Gastrocnemius medialis (tissue), 4 donors: ENCODE data around the gene PIH1D1. TPM values are rescaled to one million over a fixed set of nuclear protein-coding genes. Genes with fewer than 3 reads are reported as not detected.

ENCODE experiments used
- ATAC-seq, 2 donors: fragments of 150-250 bp; one replicate each; pipeline ENCODE4 v1.9.1; 2016
- DNase-seq, 2 donors: peaks; one replicate each; pipeline ENCODE4 v3.0.0-alpha.2; 2019
- H3K27ac ChIP-seq, 4 donors: fragments of 200-600 bp; sonication (generic); 1 replicate in 1 of 4; 2 replicates in 3 of 4; pipeline ENCODE4 v1.5.1; 2016 to 2018; ENCODE audit warnings: mild to moderate bottlenecking in 2 of 4, moderate library complexity in 1 of 4
- H3K27me3 ChIP-seq, 3 donors: fragments of 200-600 bp; sonication (generic) in 2 of 3; 1 replicate in 1 of 3; 2 replicates in 2 of 3; pipeline versions ENCODE4 v1.5.1 to v1.6.0; 2016 to 2019; ENCODE audit warnings: mild to moderate bottlenecking in 1 of 3, moderate library complexity in 1 of 3
- H3K36me3 ChIP-seq, 2 donors: fragments of 200-600 bp; sonication (generic) in 1 of 2; one replicate each; pipeline ENCODE4 v1.5.1; 2017 to 2018
- H3K4me1 ChIP-seq, 2 donors: fragments of 200-600 bp; sonication (generic) in 1 of 2; one replicate each; pipeline ENCODE4 v1.5.1; 2016 to 2017; ENCODE audit warnings: mild to moderate bottlenecking in 2 of 2
- H3K4me3 ChIP-seq, 4 donors: fragments of 200-600 bp; sonication (generic) in 3 of 4; 1 replicate in 1 of 4; 2 replicates in 3 of 4; pipeline ENCODE4 v1.5.1; 2016 to 2019; ENCODE audit warnings: mild to moderate bottlenecking in 2 of 4
- H3K9me3 ChIP-seq, 3 donors: fragments of 200-600 bp; sonication (generic) in 2 of 3; 1 replicate in 1 of 3; 2 replicates in 2 of 3; pipeline ENCODE4 v1.5.1; 2016 to 2019
- CTCF ChIP-seq, 5 experiments: fragments of 450-650 bp in 3 of 5; fragments of 200-600 bp in 2 of 5; sonication (generic) in 2 of 5; IDR thresholded peaks in 4 of 5; conservative IDR thresholded peaks in 1 of 5; 1 replicate in 4 of 5; 2 replicates in 1 of 5; pipeline ENCODE4 v1.5.1; 2016 to 2019; ENCODE audit warnings: antibody characterized with exemption in 5 of 5, mild to moderate bottlenecking in 3 of 5, moderate library complexity in 3 of 5
- POLR2A ChIP-seq, 2 donors: fragments of 450-650 bp; IDR thresholded peaks; one replicate each; pipeline ENCODE4 v1.6.1; 2017; ENCODE audit warnings: antibody characterized with exemption in 2 of 2, mild to moderate bottlenecking in 2 of 2, moderate library complexity in 2 of 2
- in situ Hi-C, 4 donors: fragments of 200-750 bp; cut with MboI; loops; one replicate each; pipeline versions ENCODE4 v1.15.0 to v1.8.0; 2017; ENCODE audit warnings: low sequenced_read_pairs in 4 of 4
- intact Hi-C: fragments of 100-400 bp; cut with DNase I; formaldehyde crosslinking; loops from one replicate; pipeline ENCODE4 v1.15.1; 2023; ENCODE audit warnings: low total_unique reads
- total RNA-seq, 4 donors: library from RNA; depleted of rRNA; stranded (reverse); fragments of >200 nt; gene quantifications; one replicate each; pipeline versions ENCODE4 v1.1.0 to v1.2.3, GENCODE V29; 2016

The PIH1D1 gene
- total RNA-seq, 4 donors from 2014 or later: 41.9 to 107 (median 79.0) TPM

- ATAC-seq (no peak), DNase-seq (no peak)
- no peak for TF ChIP-seq POLR2A (IDR thresholded peaks at IDR 0.05)
- TF ChIP-seq CTCF (IDR thresholded peaks at IDR 0.05 in 4 of 5, conservative IDR thresholded peaks at IDR 0.05 in 1 of 5): no peak
- intact Hi-C loops (no loop called here), in situ Hi-C loops (no loop called here)
- H3K36me3 ChIP-seq: no peaks in the 10 kb centered on the region
- H3K4me1 ChIP-seq: no peaks in the 10 kb centered on the region
- H3K9me3 ChIP-seq: no peaks in the 10 kb centered on the region
- no peak overlapping the region for H3K4me3 ChIP-seq
- no peak overlapping the region for H3K27ac ChIP-seq
- peaks cover 7 to 17% (median 9%) of the 10 kb centered on the region in 3 donors for H3K27me3 ChIP-seq
Measured at GRCh38 chr19:49413348-49413747, 38.3 kb downstream of the PIH1D1 start.

GRCh38 chr19:49411681-49412326, 39.8 kb downstream of the PIH1D1 start:
- no peaks in the 10 kb centered on the region for H3K4me1 ChIP-seq
- no peak overlapping the region for H3K4me3 ChIP-seq
- no peak for TF ChIP-seq POLR2A (IDR thresholded peaks at IDR 0.05)
- TF ChIP-seq CTCF (IDR thresholded peaks at IDR 0.05 in 4 of 5, conservative IDR thresholded peaks at IDR 0.05 in 1 of 5): no peak
- ATAC-seq (no peak), DNase-seq (no peak)
- peaks cover 0 to 4% (median under 1%) of the 10 kb centered on the region in 3 donors for H3K27me3 ChIP-seq
- no peak overlapping the region for H3K27ac ChIP-seq
- intact Hi-C loops: no loop called here
- no peaks in the 10 kb centered on the region for H3K36me3 ChIP-seq
- in situ Hi-C loops: no loop called here
- no peaks in the 10 kb centered on the region for H3K9me3 ChIP-seq

- Histone ChIP-seq H3K36me3 (no peaks in the 10 kb centered on the region), H3K27me3 (no peaks in the 10 kb centered on the region), H3K4me1 (no peaks in the 10 kb centered on the region), H3K27ac (no peak overlapping the region), H3K4me3 (no peak overlapping the region), H3K9me3 (no peaks in the 10 kb centered on the region)
- TF ChIP-seq POLR2A (IDR thresholded peaks at IDR 0.05) (no peak), CTCF (IDR thresholded peaks at IDR 0.05 in 4 of 5, conservative IDR thresholded peaks at IDR 0.05 in 1 of 5) (no peak)
- no peak for DNase-seq
- in situ Hi-C loops: no loop called here
- ATAC-seq: no peak
- intact Hi-C loops: no loop called here
Measured at GRCh38 chr19:49409441-49410029, 42.1 kb downstream of the PIH1D1 start.

- TF ChIP-seq POLR2A (IDR thresholded peaks at IDR 0.05) (no peak), CTCF (IDR thresholded peaks at IDR 0.05 in 4 of 5, conservative IDR thresholded peaks at IDR 0.05 in 1 of 5) (no peak)
- in situ Hi-C loops (no loop called here), intact Hi-C loops (no loop called here)
- H3K4me1 ChIP-seq: no peaks in the 10 kb centered on the region
- no peaks in the 10 kb centered on the region for H3K36me3 ChIP-seq
- no peak overlapping the region for H3K4me3 ChIP-seq
- DNase-seq (no peak), ATAC-seq (no peak)
- H3K9me3 ChIP-seq: no peaks in the 10 kb centered on the region
- H3K27ac ChIP-seq: no peak overlapping the region
- H3K27me3 ChIP-seq: no peaks in the 10 kb centered on the region
Measured at GRCh38 chr19:49408816-49409440, 42.7 kb downstream of the PIH1D1 start.
